Chondrocyte (in vitro differentiated cells): ENCODE data around the gene ITPR1. TPM values are rescaled to one million over a fixed set of nuclear protein-coding genes. Genes with fewer than 3 reads are reported as not detected.

ENCODE experiments used
- DNase-seq: peaks from one replicate; pipeline ENCODE4 v3.0.0; 2021; ENCODE audit warnings: mixed read lengths, low spot score
- H3K27ac Mint-ChIP-seq: one replicate; pipeline ENCODE4 v1.8.0; 2021; ENCODE audit warnings: mild to moderate bottlenecking, moderate library complexity, mixed read lengths; ENCODE audit not compliant: unreplicated experiment
- H3K27me3 Mint-ChIP-seq: 2 replicates; pipeline ENCODE4 v1.8.0; 2021; ENCODE audit warnings: low read depth, mixed read lengths
- H3K36me3 Mint-ChIP-seq: 2 replicates; pipeline ENCODE4 v1.8.0; 2021; ENCODE audit warnings: low read depth, mixed read lengths
- H3K4me1 Mint-ChIP-seq: 2 replicates; pipeline ENCODE4 v1.8.0; 2021; ENCODE audit warnings: low read depth, mild to moderate bottlenecking, mixed read lengths
- H3K4me3 Mint-ChIP-seq: one replicate; pipeline ENCODE4 v1.8.0; 2021; ENCODE audit warnings: mild to moderate bottlenecking, moderate library complexity, mixed read lengths; ENCODE audit not compliant: unreplicated experiment
- H3K9me3 Mint-ChIP-seq: 2 replicates; pipeline ENCODE4 v1.8.0; 2021; ENCODE audit warnings: low read depth, mixed read lengths
- total RNA-seq: library from RNA; stranded (reverse); gene quantifications from 3 replicates; pipeline ENCODE4 v1.2.1, GENCODE V29; 2021
- TF ChIP-seq, protein P1 (sequence below): fragments of 200-600 bp; sonication (generic); IDR thresholded peaks from 2 replicates; pipeline ENCODE4 v1.5.0; 2021; ENCODE audit warnings: antibody characterized with exemption, mild to moderate bottlenecking, moderate library complexity

ITPR1 gene
- total RNA-seq, 1 donor from 2014 or later: 45.0 TPM

DNA sequence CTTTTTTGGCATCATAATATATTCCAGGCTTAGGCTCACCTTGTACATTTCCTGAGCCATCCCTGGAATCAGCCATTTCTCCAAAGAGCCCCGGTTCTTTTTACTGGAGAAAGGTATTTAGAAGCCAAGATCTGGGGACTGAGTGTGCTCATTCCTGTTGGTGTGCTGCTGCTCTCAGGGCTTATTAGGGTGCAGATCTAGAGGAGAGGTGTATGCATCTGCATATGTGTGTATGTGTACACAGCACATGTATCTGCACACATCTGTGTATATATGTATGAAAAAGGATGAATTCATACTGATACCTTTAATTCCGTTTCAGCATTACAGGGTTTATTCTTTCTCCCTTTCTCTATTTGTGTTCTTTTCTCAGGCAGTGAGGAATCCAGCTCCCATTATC, 324.0 kb downstream of the ITPR1 start:
- H3K27ac Mint-ChIP-seq: no peak overlapping the region
- peaks cover 41% of the 10 kb centered on the region for H3K4me1 Mint-ChIP-seq
- DNase-seq: no peak
- peaks cover 36% of the 10 kb centered on the region for H3K36me3 Mint-ChIP-seq
- H3K9me3 Mint-ChIP-seq: peaks cover 14% of the 10 kb centered on the region
- TF ChIP-seq, protein P1, sequence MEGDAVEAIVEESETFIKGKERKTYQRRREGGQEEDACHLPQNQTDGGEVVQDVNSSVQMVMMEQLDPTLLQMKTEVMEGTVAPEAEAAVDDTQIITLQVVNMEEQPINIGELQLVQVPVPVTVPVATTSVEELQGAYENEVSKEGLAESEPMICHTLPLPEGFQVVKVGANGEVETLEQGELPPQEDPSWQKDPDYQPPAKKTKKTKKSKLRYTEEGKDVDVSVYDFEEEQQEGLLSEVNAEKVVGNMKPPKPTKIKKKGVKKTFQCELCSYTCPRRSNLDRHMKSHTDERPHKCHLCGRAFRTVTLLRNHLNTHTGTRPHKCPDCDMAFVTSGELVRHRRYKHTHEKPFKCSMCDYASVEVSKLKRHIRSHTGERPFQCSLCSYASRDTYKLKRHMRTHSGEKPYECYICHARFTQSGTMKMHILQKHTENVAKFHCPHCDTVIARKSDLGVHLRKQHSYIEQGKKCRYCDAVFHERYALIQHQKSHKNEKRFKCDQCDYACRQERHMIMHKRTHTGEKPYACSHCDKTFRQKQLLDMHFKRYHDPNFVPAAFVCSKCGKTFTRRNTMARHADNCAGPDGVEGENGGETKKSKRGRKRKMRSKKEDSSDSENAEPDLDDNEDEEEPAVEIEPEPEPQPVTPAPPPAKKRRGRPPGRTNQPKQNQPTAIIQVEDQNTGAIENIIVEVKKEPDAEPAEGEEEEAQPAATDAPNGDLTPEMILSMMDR: no peak
- no peaks in the 10 kb centered on the region for H3K27me3 Mint-ChIP-seq
- H3K4me3 Mint-ChIP-seq: no peak overlapping the region

DNA sequence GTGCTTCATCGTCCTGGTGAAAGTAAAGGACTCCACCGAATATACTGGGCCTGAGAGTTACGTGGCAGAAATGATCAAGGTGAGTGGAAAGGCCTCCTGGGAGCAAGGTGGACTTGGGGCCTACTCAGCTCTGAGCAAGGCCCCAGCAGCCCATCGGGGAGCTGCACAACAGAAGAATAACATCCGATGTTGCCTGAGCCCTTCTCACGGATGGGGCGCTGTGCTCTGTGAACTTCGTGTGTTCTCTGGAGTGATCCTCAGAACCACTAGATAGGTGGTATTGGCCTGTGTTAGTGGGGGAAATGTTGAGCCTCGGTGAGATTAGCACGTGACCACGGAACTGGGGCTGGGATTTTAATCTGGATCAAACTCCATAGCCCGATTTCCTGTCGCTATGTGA, 325.0 kb downstream of the ITPR1 start:
- no peak for DNase-seq
- H3K4me3 Mint-ChIP-seq: no peak overlapping the region
- H3K36me3 Mint-ChIP-seq: peaks cover 38% of the 10 kb centered on the region
- peaks cover 33% of the 10 kb centered on the region for H3K4me1 Mint-ChIP-seq
- no peaks in the 10 kb centered on the region for H3K27me3 Mint-ChIP-seq
- TF ChIP-seq, protein P1: no peak
- H3K9me3 Mint-ChIP-seq: peaks cover 14% of the 10 kb centered on the region
- H3K27ac Mint-ChIP-seq: no peak overlapping the region

DNA sequence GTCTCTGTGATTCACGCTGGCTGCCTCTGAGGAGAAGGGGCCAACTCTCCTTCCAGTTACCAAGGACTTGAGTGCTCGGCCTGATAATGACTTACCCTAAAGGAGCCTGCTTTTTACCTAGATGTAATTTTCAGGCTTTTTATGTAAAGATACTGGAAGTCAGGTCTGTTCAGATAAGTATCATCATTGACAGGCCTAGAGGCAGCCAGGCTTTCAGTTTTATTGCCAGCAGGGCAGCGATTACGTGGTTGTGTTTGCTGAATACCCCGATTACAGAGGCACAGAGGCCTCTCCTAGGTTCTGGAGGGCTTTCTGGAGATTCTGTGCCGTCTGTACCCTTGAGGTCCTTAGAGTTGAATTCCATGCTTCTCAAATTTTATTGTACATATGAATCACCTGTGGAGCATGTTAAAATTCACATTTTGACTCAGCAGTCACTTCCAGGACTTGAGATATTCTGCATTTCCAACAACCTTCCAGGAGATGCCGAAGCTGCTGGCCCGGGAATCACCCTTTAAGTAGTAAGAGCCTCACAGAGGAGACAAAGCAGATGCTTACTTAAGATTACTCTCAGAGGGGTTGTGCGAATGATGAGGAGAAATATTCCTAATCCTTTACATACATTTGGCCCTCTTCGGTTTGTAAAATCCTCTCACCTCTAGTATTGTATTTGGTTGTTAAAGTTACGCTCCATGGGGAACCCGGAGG, 326.0 kb downstream of the ITPR1 start:
- TF ChIP-seq, protein P1: no peak
- Mint-ChIP-seq H3K9me3 (peaks cover 14% of the 10 kb centered on the region), H3K36me3 (peaks cover 41% of the 10 kb centered on the region), H3K4me3 (no peak overlapping the region), H3K27ac (no peak overlapping the region), H3K4me1 (peaks cover 29% of the 10 kb centered on the region), H3K27me3 (no peaks in the 10 kb centered on the region)
- no peak for DNase-seq

DNA sequence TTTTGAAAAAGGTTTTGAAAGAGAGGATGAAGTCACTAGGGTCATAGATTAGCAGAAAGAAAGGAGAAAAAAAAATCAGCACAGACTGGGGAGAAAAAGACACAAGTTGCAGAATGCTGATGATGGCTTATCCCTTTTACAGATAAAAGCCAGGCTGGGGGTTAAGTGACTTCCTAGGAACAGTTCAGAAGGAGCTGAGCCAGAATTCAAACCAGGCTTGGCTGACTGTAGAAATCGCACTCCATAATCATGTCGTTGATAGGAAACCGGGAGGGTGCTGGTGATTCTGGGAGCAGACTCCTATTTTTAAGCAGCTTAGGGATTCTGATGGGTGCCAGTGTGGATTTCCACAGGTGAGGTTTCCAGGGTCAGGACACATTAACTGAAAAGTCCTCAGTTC, 326.6 kb downstream of the ITPR1 start:
- Mint-ChIP-seq H3K27ac (no peak overlapping the region), H3K36me3 (peaks cover 38% of the 10 kb centered on the region), H3K9me3 (peaks cover 14% of the 10 kb centered on the region), H3K27me3 (no peaks in the 10 kb centered on the region), H3K4me3 (no peak overlapping the region), H3K4me1 (peaks cover 29% of the 10 kb centered on the region)
- no peak for DNase-seq
- TF ChIP-seq, protein P1: no peak

DNA sequence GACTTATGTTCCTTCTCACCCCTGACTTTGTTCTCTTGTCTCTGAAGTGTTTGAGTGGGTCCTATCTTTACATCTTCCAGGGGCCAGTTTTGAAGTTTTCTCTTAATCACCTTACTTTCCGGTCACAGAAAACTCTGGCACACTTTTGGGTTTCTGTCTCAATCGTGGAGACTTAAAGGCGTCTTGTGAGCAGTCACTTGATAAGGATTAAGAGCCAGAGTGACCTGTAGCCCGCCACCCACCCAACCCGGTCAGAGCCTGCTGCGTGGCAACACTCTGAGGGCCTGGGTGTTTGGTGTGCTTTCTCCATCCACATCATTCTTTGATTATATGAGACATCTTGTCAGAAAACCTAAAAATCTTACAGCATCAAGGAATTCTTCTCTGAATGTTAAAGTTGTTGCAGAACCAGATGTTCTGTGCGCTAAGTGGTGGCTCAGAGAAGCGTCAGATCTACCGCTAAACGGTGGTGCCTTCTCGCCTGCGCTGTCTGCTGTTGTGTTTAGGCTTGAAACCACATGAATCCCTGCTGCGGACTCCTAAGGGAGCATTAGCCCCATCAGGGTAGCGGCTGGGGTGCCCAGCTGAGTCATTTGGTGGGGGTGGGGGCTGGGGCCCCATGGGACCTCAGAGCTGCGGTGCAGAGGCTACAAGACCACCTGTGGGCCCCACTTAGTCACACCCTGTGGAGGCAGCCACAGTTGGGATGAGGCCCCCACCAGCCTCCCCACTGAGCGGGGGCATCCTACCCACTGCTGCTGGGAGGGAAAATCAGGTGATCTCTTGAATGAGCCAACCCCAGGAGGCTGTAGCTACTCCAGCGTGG, 327.4 kb downstream of the ITPR1 start:
- Mint-ChIP-seq H3K4me3 (no peak overlapping the region), H3K27me3 (no peaks in the 10 kb centered on the region), H3K36me3 (peaks cover 35% of the 10 kb centered on the region), H3K4me1 (peaks cover 29% of the 10 kb centered on the region), H3K27ac (no peak overlapping the region), H3K9me3 (peaks cover 14% of the 10 kb centered on the region)
- no peak for DNase-seq
- TF ChIP-seq, protein P1: no peak
